HEK293 (cell line): Measurements from ENCODE around the gene TCEANC2.

Experiments
- YY1 ChIP-seq: fragments of 450-650 bp; formaldehyde crosslinking; IDR thresholded peaks from 2 replicates; pipeline ENCODE4 v1.5.1; 2018; ENCODE audit warnings: missing biosample characterization, missing genetic modification characterization
- ZNF138 ChIP-seq: fragments of 450-650 bp; formaldehyde crosslinking; IDR thresholded peaks from 2 replicates; pipeline ENCODE4 v1.5.1; 2016; ENCODE audit warnings: missing biosample characterization, missing genetic modification characterization, borderline replicate concordance
- ZNF146 ChIP-seq: fragments of 450-650 bp; formaldehyde crosslinking; IDR thresholded peaks from 2 replicates; pipeline ENCODE4 v1.5.1; 2016; ENCODE audit warnings: missing biosample characterization, missing genetic modification characterization
- ZNF202 ChIP-seq: fragments of 450-650 bp; formaldehyde crosslinking; IDR thresholded peaks from 2 replicates; pipeline ENCODE4 v1.5.1; 2016; ENCODE audit warnings: missing biosample characterization, missing genetic modification characterization, borderline replicate concordance
- ZNF214 ChIP-seq: fragments of 450-650 bp; formaldehyde crosslinking; IDR thresholded peaks from 2 replicates; pipeline ENCODE4 v1.5.1; 2017; ENCODE audit warnings: missing biosample characterization, mild to moderate bottlenecking, missing genetic modification characterization, borderline replicate concordance
- ZNF292 ChIP-seq: fragments of 450-650 bp; formaldehyde crosslinking; IDR thresholded peaks from 2 replicates; pipeline ENCODE4 v1.5.1; 2016; ENCODE audit warnings: low read depth, missing biosample characterization, missing genetic modification characterization, borderline replicate concordance
- ZNF302 ChIP-seq: fragments of 450-650 bp; formaldehyde crosslinking; IDR thresholded peaks from 2 replicates; pipeline ENCODE4 v1.5.1; 2016; ENCODE audit warnings: missing biosample characterization, missing genetic modification characterization, low read depth
- TF ChIP-seq, protein P1 (sequence below): fragments of 450-650 bp; formaldehyde crosslinking; IDR thresholded peaks from 2 replicates; pipeline ENCODE4 v1.5.1; 2016; ENCODE audit warnings: missing biosample characterization, missing genetic modification characterization
- TF ChIP-seq, protein P2 (sequence below): fragments of 450-650 bp; formaldehyde crosslinking; conservative IDR thresholded peaks from 2 replicates; pipeline ENCODE4 v1.5.1; 2016; ENCODE audit warnings: low read depth, missing biosample characterization, missing genetic modification characterization
- TF ChIP-seq, protein P3 (sequence below): fragments of 450-650 bp; formaldehyde crosslinking; IDR thresholded peaks from 2 replicates; pipeline ENCODE4 v1.5.1; 2017; ENCODE audit warnings: missing biosample characterization, missing genetic modification characterization
- TF ChIP-seq, protein P4 (sequence below): fragments of 450-650 bp; formaldehyde crosslinking; IDR thresholded peaks from 2 replicates; pipeline ENCODE4 v1.5.1; 2016; ENCODE audit warnings: missing biosample characterization, missing genetic modification characterization

- TF ChIP-seq, protein P1, sequence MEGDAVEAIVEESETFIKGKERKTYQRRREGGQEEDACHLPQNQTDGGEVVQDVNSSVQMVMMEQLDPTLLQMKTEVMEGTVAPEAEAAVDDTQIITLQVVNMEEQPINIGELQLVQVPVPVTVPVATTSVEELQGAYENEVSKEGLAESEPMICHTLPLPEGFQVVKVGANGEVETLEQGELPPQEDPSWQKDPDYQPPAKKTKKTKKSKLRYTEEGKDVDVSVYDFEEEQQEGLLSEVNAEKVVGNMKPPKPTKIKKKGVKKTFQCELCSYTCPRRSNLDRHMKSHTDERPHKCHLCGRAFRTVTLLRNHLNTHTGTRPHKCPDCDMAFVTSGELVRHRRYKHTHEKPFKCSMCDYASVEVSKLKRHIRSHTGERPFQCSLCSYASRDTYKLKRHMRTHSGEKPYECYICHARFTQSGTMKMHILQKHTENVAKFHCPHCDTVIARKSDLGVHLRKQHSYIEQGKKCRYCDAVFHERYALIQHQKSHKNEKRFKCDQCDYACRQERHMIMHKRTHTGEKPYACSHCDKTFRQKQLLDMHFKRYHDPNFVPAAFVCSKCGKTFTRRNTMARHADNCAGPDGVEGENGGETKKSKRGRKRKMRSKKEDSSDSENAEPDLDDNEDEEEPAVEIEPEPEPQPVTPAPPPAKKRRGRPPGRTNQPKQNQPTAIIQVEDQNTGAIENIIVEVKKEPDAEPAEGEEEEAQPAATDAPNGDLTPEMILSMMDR (tag by site-specific recombination): no peak
- TF ChIP-seq ZNF138 (tag by site-specific recombination) (no peak), ZNF202 (tag by site-specific recombination) (no peak), ZNF214 (tag by site-specific recombination) (no peak), YY1 (tag by site-specific recombination) (no peak), ZNF302 (tag by site-specific recombination) (no peak), ZNF292 (no peak), ZNF146 (no peak)
- TF ChIP-seq, protein P2, sequence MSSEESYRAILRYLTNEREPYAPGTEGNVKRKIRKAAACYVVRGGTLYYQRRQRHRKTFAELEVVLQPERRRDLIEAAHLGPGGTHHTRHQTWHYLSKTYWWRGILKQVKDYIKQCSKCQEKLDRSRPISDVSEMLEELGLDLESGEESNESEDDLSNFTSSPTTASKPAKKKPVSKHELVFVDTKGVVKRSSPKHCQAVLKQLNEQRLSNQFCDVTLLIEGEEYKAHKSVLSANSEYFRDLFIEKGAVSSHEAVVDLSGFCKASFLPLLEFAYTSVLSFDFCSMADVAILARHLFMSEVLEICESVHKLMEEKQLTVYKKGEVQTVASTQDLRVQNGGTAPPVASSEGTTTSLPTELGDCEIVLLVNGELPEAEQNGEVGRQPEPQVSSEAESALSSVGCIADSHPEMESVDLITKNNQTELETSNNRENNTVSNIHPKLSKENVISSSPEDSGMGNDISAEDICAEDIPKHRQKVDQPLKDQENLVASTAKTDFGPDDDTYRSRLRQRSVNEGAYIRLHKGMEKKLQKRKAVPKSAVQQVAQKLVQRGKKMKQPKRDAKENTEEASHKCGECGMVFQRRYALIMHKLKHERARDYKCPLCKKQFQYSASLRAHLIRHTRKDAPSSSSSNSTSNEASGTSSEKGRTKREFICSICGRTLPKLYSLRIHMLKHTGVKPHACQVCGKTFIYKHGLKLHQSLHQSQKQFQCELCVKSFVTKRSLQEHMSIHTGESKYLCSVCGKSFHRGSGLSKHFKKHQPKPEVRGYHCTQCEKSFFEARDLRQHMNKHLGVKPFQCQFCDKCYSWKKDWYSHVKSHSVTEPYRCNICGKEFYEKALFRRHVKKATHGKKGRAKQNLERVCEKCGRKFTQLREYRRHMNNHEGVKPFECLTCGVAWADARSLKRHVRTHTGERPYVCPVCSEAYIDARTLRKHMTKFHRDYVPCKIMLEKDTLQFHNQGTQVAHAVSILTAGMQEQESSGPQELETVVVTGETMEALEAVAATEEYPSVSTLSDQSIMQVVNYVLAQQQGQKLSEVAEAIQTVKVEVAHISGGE (tag by site-specific recombination): no peak
- TF ChIP-seq, protein P3, sequence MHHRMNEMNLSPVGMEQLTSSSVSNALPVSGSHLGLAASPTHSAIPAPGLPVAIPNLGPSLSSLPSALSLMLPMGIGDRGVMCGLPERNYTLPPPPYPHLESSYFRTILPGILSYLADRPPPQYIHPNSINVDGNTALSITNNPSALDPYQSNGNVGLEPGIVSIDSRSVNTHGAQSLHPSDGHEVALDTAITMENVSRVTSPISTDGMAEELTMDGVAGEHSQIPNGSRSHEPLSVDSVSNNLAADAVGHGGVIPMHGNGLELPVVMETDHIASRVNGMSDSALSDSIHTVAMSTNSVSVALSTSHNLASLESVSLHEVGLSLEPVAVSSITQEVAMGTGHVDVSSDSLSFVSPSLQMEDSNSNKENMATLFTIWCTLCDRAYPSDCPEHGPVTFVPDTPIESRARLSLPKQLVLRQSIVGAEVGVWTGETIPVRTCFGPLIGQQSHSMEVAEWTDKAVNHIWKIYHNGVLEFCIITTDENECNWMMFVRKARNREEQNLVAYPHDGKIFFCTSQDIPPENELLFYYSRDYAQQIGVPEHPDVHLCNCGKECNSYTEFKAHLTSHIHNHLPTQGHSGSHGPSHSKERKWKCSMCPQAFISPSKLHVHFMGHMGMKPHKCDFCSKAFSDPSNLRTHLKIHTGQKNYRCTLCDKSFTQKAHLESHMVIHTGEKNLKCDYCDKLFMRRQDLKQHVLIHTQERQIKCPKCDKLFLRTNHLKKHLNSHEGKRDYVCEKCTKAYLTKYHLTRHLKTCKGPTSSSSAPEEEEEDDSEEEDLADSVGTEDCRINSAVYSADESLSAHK: no peak
- TF ChIP-seq, protein P4, sequence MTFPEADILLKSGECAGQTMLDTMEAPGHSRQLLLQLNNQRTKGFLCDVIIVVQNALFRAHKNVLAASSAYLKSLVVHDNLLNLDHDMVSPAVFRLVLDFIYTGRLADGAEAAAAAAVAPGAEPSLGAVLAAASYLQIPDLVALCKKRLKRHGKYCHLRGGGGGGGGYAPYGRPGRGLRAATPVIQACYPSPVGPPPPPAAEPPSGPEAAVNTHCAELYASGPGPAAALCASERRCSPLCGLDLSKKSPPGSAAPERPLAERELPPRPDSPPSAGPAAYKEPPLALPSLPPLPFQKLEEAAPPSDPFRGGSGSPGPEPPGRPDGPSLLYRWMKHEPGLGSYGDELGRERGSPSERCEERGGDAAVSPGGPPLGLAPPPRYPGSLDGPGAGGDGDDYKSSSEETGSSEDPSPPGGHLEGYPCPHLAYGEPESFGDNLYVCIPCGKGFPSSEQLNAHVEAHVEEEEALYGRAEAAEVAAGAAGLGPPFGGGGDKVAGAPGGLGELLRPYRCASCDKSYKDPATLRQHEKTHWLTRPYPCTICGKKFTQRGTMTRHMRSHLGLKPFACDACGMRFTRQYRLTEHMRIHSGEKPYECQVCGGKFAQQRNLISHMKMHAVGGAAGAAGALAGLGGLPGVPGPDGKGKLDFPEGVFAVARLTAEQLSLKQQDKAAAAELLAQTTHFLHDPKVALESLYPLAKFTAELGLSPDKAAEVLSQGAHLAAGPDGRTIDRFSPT (tag by site-specific recombination): no peak
These were observed 58.6 kb downstream of the TCEANC2 start for GRCh38 chr1:54112027-54112426.
